Lung (tissue), 12 donors: ENCODE measurements around the gene SERPINB6. TPM values are rescaled to one million over a fixed set of nuclear protein-coding genes. Genes with fewer than 3 reads are reported as not detected.

Experiments used
- ATAC-seq: fragments of 200-7000 bp; cut with Tn5 transposase; one replicate; pipeline ENCODE4 v1.9.1; 2020; ENCODE audit warnings: moderate number of reproducible peaks; ENCODE audit not compliant: insufficient read depth, low FRiP score
- DNase-seq, 3 donors: peaks; one replicate each; pipeline ENCODE4 v3.0.0-alpha.2; 2013 to 2017
- H3K27ac ChIP-seq, 2 donors: one replicate each; pipeline ENCODE4 v1.5.1; 2013; ENCODE audit warnings: mild to moderate bottlenecking in 2 of 2, moderate library complexity in 2 of 2, control low read depth in 1 of 2, inconsistent platforms in 1 of 2, low read depth in 1 of 2, low read length in 1 of 2
- H3K27me3 ChIP-seq, 3 donors: one replicate each; pipeline ENCODE4 v1.5.1; 2013; ENCODE audit warnings: low read length in 2 of 3; ENCODE audit not compliant: control insufficient read depth in 3 of 3, insufficient read depth in 3 of 3
- H3K36me3 ChIP-seq, 4 donors: one replicate each; pipeline ENCODE4 v1.5.1; 2013; ENCODE audit warnings: low read length in 4 of 4, mild to moderate bottlenecking in 1 of 4, moderate library complexity in 1 of 4; ENCODE audit not compliant: control insufficient read depth in 4 of 4, insufficient read depth in 4 of 4
- H3K4me1 ChIP-seq, 5 donors: one replicate each; pipeline ENCODE4 v1.5.1; 2013; ENCODE audit warnings: low read length in 5 of 5, mild to moderate bottlenecking in 2 of 5, moderate library complexity in 1 of 5; ENCODE audit not compliant: control insufficient read depth in 5 of 5, insufficient read depth in 5 of 5
- H3K4me3 ChIP-seq: one replicate; pipeline ENCODE4 v1.5.1; 2013; ENCODE audit warnings: mild to moderate bottlenecking, control low read depth, moderate library complexity
- H3K9ac ChIP-seq, 2 donors: one replicate each; pipeline ENCODE4 v1.5.1; 2013; ENCODE audit warnings: low read length in 2 of 2, control low read depth in 1 of 2; ENCODE audit not compliant: insufficient read depth in 1 of 2
- H3K9me3 ChIP-seq, 4 donors: one replicate each; pipeline ENCODE4 v1.5.1; 2013; ENCODE audit warnings: low read length in 3 of 4, mild to moderate bottlenecking in 1 of 4, moderate library complexity in 1 of 4; ENCODE audit not compliant: control insufficient read depth in 4 of 4, insufficient read depth in 3 of 4
- WGBS, 2 donors: extraction: QIAGEN DNeasy Blood & Tissue Kit; methylation state at CpG; one replicate each; pipeline ENCODE4 v1.1.7; 2013; 5-methylcytosine and 5-hydroxymethylcytosine counted together
- polyA plus RNA-seq, 2 donors: library from polyadenylated mRNA; stranded (reverse); fragments of 200-250 nt; gene quantifications; one replicate each; pipeline ENCODE4 v1.2.1, GENCODE V29; 2013
- total RNA-seq, 2 donors: library from RNA; depleted of rRNA in 1 of 2; stranded (reverse); fragments of >200 nt in 1 of 2; gene quantifications; one replicate each; pipeline ENCODE4 v1.2.1, GENCODE V29; 2014 to 2021
- TF ChIP-seq, protein P1 (sequence below): IDR thresholded peaks from 2 replicates; pipeline ENCODE4 v1.5.1; 2012; ENCODE audit warnings: mild to moderate bottlenecking; ENCODE audit errors: control extremely low read depth, extremely low read depth
- donor health status: control.
- donor health status: control.
- donor health status: Bipolar disorder and iron deficiency.
- donor health status: healthy.
- donor health status: DM: yes; HTN: yes; CAD: no.

The SERPINB6 gene
- total and polyA plus RNA-seq, 4 donors = 113 to 155 (median 127) TPM

DNA sequence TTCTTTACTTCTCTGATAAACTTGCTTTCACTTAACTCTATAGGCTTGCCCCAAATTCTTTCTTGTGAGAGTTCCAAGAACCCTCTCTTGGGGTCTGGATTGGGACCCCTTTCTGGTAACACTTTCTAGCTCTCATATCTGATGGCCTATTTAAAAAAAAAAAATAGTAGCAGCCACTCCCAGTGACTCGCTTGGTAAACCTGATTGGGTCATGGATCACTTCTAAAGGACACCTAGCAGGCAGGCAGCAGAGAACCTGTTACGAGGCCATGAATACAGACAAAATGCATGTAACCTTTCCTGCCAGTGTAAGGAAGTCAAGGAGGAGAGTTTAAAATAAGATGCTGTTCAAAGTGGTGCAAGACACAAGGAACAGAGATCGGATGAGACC, 9.1 kb upstream of the SERPINB6 start:
- no peak for ATAC-seq
- Histone ChIP-seq H3K27ac (peak overlapping the region in 1 of 2 donors; percentile 35), H3K4me3 (no peak overlapping the region), H3K4me1 (peaks cover 0 to 10% (median 6%) of the 10 kb centered on the region in 5 donors), H3K9me3 (no peaks in the 10 kb centered on the region), H3K27me3 (no peaks in the 10 kb centered on the region), H3K36me3 (no peaks in the 10 kb centered on the region), H3K9ac (no peak overlapping the region)
- TF ChIP-seq, protein P1, sequence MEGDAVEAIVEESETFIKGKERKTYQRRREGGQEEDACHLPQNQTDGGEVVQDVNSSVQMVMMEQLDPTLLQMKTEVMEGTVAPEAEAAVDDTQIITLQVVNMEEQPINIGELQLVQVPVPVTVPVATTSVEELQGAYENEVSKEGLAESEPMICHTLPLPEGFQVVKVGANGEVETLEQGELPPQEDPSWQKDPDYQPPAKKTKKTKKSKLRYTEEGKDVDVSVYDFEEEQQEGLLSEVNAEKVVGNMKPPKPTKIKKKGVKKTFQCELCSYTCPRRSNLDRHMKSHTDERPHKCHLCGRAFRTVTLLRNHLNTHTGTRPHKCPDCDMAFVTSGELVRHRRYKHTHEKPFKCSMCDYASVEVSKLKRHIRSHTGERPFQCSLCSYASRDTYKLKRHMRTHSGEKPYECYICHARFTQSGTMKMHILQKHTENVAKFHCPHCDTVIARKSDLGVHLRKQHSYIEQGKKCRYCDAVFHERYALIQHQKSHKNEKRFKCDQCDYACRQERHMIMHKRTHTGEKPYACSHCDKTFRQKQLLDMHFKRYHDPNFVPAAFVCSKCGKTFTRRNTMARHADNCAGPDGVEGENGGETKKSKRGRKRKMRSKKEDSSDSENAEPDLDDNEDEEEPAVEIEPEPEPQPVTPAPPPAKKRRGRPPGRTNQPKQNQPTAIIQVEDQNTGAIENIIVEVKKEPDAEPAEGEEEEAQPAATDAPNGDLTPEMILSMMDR = no peak
- no peak for DNase-seq
- WGBS, 2 donors = 47 to 71% methylated on average over 3 of the region's 3 CpGs

DNA sequence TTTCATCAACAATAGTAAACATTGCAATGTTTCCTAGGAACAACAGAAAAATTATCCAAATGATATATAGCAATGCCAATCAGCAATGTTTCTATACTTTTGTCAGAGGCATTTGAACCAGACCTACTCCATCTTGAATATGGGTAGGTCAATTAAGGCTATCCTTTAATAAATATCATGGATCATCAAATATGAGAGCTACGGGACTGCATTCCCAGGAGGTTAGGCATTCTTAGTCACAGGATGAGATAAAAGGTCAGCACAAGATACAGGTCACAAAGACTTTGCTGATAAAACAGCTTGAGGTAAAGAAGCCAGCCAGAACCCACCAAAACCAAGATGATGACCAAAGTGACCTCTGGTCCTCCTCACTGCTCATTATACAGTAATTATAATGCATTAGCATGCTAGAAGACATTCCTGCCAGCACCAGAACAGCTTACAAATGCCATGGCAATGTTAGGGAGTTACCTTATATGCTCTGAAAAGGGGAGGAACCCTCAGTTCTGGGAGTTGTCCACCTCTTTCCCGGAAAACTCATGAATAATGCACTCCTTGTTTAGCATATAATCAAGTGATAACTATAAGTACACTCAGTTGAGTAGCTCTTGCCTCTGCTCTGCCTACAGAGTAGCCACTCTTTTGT, 8.6 kb upstream of the SERPINB6 start:
- TF ChIP-seq, protein P1 = no peak
- Histone ChIP-seq H3K9ac (no peak overlapping the region), H3K4me3 (no peak overlapping the region), H3K27me3 (no peaks in the 10 kb centered on the region), H3K27ac (peak overlapping the region in 1 of 2 donors; percentile 39), H3K4me1 (peaks cover 0 to 10% (median 6%) of the 10 kb centered on the region in 5 donors), H3K36me3 (no peaks in the 10 kb centered on the region), H3K9me3 (no peaks in the 10 kb centered on the region)
- DNase-seq (no peak), ATAC-seq (no peak)
- 45 to 76% methylated on average over 2 of the region's 2 CpGs for WGBS, 2 donors

DNA sequence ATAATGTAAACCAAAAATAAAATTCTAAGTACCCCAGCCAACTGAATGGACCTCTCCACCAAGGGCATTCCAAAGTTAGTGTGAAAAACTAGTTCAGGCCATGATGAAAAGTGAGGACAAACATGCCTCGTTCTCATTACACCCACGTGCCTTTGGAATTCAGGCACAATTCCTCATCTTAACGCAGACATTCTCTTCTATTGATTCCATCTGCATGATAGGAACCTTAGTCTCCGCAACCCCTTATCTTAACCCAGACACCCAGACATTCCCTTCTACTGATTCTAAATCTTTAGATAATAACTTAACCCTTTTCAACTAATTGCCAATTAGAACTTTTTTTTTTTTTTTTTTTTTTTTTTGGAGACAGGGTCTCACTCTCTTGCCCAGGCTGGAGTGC, 7.6 kb upstream of the SERPINB6 start:
- Histone ChIP-seq H3K9me3 (no peaks in the 10 kb centered on the region), H3K9ac (no peak overlapping the region), H3K27ac (no peak overlapping the region), H3K4me1 (peaks cover 0 to 10% (median 6%) of the 10 kb centered on the region in 5 donors), H3K4me3 (no peak overlapping the region), H3K36me3 (no peaks in the 10 kb centered on the region), H3K27me3 (no peaks in the 10 kb centered on the region)
- no peak for DNase-seq
- 86 to 91% methylated on average over 4 of the region's 4 CpGs for WGBS, 2 donors
- ATAC-seq = no peak
- TF ChIP-seq, protein P1 = no peak
